Myometrial cell (primary cell): Measurements from ENCODE around the gene STARD3NL. TPM values are rescaled to one million over a fixed set of nuclear protein-coding genes. Genes with fewer than 3 reads are reported as not detected.

Experiments used
- total RNA-seq: library from RNA; depleted of rRNA; stranded (reverse); fragments of >200 nt; gene quantifications from 2 replicates; pipeline ENCODE4 v1.2.3, GENCODE V29; 2015

STARD3NL gene
- total RNA-seq, result 70.5 and 71.2 TPM in 2 replicates

GRCh38 chr7:38178004-38178694, at the start of gene STARD3NL:
Gene STARD3NL (plus strand): TSS chr7:38178245. CDS start chr7:38207505, 29,260 bp downstream.

GRCh38 chr7:38273286-38273995, 95.4 kb downstream of the STARD3NL start, which contains the start of gene TARP:
Gene TARP (minus strand): TSS chr7:38273636.

